ENCODE measurements around the gene UBE4A.
"Not testable (repeated sequence)": the region's sequence is repeated elsewhere in the genome, so short reads cannot be mapped to it uniquely, and the experiment has no call there.

Gene UBE4A

DNA sequence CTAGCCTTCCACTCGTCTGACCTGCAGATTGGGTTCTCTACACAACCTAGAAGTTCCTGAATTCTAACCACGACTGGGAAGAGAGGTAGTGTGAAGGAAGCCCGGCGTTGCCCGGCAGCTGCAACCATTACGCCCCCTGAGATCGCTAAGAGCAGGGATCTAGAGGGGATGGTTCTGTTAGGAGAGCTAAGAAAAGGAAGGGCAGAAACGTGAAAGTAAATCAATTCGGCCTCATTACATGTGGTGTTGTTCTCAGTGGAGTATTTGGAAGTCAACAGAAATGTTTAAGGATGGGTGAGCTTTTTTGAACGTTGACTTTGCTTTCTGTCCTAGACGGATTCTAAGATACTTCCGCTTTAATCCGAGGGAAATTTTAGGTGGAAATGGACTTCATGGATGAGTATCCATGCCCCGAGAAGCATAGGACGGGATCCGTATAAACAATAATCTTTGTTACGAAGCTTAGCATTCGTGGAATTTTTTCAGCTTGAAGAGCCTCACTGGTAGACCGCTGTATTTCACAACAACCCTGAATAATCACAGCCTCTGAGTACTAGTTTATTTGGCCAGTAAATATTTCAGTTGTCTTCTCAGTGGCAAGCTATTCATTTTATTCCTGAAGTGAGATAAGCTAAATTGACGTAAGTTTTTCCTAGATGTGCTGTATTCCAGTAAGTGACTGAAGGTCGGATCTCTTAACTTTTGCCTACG, 42.6 kb downstream of the UBE4A start:
- FAIRE-seq: no peak

DNA sequence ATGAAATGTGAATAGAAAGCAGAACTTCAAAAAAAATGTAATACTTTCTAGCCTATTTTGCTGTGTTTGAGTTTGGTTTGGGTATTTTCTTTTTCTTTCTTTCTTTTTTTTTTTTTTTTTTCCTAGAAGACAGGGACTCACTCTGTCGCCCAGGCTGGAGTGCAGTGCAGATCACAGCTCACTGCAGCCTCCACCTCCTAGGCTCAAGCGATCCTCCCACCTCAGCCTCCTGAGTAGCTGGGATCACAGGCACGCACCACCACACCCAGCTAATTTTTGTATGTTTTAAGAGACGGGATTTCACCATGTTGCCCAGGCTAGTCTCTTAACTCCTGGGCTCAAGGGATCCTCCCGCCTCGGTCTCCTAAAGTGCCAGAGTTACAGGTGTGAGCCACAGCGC, 43.2 kb downstream of the UBE4A start:
- FAIRE-seq: not testable (repeated sequence)

DNA sequence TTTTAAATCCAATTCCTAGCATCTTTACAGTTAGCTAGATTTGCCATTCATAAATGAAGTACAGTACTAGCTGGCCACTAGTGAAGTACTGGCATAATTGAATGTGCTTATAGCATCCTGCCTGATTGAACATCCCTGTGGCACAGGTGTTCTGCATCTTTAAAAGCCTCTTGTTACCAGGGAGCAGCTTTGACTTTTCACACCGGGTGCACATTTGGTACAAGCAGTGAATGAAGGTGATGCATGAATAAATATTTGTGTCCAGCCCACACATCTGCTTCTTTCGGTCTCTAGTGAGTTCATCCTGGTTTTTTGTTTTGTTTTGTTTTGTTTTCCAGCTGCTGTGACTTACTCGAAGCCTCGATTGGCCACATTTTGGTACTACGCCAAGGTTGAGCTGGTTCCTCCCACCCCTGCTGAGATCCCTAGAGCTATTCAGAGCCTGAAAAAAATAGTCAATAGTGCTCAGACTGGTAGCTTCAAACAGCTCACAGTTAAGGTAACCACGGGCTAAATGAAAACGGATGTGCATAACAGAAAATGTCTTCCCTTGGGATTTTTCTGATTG, 47.3 kb downstream of the UBE4A start:
- peak; percentile 98 for FAIRE-seq

DNA sequence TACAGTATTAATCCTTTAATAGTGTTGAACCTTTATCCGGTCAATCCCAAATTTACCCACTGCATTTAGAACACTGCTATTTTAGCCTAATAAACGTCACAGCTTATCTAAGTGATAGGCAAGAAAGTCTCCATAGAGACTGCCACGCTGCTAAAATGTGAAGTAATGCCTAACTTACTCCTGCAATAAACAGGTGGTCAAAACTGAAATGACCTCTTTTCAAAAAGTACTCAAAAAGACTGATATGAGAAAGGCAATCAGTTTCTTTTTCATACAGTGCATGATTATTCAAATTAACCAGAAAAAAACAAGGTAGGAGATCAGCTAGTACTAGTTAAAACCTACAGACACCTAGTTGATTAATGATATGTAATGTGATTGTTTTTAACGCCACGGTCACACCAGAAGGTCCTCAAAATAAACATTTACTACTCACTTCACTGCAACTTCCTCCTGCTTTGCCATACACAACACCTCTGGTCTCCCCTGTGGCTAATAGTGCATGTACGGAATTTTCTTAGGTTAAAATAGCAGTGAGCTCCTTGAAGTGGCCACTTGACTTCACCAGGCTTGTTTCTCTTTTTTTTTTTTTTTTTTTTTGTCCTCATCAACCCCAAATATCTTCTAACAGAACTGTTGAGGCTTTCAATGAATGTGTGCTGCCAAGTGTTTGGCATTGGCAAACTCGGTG, 50.8 kb downstream of the UBE4A start:
- FAIRE-seq: no peak

DNA sequence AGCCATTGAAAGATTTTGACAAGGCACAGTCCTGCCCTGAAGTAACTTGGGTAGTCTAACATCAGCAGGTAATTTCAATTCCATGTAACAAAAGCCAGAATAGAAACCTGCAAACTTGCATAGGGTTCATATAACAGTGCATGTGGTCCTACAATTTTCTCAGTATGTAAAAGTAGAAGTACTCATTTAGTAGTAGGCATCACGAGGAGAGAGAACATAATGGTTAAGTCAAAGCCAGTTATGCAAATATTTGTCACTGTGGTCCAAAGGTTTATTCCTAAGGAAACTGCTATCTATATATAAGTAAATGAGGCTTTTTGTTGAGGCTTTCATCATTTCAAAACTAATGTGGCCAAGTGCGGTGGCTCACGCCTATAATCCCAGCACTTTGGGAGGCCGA, 52.1 kb downstream of the UBE4A start:
- FAIRE-seq: no peak

- FAIRE-seq: no peak
Measured at GRCh38 chr11:118412921-118413320, 53.5 kb downstream of the UBE4A start.

GRCh38 chr11:118415062-118415738, 55.8 kb downstream of the UBE4A start:
- FAIRE-seq: no peak

DNA sequence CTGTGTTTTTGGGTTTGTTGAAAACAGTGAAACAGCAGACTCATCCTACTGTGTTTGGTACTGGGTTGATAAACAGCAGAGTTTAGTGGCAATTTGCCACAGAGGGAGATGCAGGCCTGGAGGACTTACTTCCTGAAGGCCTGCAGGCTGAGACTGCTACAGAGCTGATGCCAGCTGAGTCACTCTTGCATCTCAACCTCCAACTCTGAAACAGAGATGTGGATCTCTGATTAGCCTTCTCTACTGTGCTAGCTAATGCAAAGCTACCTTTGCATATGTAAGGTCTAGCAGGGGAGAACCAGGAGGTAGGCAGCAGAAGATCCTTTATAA, 56.3 kb downstream of the UBE4A start:
- FAIRE-seq: no peak

GRCh38 chr11:118416900-118417299, 57.5 kb downstream of the UBE4A start:
- not testable (repeated sequence) for FAIRE-seq

DNA sequence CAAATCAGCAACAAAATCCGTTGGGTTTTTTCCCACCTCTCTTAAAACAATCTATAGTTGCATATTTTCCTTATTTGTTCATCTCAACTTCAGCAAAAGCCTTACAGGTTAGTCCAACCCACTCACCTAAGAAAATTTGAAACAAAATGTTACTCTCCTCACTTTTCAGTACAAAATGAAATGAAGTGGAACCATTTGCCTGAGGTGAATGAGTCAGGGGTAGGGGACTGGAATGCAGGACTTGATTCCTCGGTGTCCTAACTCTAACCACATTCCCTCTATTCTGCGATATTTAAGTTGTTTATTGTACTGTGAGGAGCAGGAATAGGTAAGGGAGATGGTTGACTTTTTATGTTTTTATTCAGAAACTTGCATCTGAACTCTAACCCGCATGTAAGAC, 58.4 kb downstream of the UBE4A start:
- FAIRE-seq: no peak

GRCh38 chr11:118418766-118419165, 59.4 kb downstream of the UBE4A start:
- no peak for FAIRE-seq

GRCh38 chr11:118427707-118428106, 68.3 kb downstream of the UBE4A start:
- no peak for FAIRE-seq

GRCh38 chr11:118430956-118431355, 71.6 kb downstream of the UBE4A start:
- no peak for FAIRE-seq

DNA sequence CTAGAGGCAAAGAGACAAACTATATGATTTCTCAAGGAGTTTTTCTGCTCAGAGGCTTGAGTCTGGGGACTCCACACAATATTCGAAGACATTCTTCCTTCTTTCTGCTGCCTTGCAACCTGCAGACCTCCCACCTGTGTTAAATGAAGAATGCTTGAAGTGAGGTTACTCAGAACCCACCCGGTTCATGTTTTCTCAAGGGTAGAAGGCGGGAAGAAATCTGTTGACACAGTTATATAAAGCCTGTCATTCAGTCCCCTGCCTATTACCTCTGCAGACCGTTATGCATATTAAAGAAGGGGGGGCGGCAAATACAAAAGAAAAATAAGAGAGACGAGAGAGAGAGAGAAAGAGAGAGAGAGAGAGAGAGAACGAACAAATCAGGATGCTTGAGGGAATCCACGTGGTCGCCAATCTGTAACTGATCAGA, 74.7 kb downstream of the UBE4A start:
- no peak for FAIRE-seq

DNA sequence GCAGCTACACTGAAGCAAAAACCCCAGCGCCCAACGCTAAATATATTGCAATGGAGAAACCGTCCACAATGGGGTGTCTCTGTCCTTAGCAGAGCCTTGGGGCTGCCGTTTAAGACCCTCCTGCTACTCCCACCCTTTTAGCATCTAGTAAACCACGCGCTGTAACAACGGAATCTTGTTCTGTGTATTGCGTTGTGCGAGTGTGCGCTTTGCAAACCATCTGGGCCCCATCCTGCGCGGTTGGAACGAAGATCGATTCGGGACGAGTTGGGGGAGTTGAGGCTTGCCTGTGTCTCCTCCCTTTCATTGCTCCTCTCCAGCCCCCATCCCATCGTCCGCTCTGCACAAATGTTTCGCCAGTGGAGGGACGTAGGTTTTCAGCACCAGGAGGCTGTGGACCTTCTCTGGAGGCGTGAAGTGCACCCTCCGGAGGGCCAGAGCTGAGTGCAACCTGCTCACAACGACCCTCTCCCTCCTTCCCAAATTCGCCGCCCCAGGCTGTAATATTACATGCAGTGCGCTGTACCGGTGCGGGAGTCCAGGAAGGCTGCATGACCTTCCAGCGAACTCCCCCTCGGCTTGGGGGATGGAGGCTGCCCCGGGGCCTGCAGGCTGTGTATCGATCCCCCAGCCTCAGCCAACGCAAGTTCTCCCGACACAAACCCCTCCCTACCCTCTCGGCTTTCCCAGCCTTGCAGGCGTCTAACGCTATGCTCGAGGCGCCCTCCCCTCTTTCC, 75.3 kb downstream of the UBE4A start:
- FAIRE-seq: no peak

- no peak for FAIRE-seq
Measured at GRCh38 chr11:118435290-118435892, 76.0 kb downstream of the UBE4A start.

- no peak for FAIRE-seq
Measured at GRCh38 chr11:118435893-118436624, 76.7 kb downstream of the UBE4A start, which contains the start of gene KMT2A. Gene KMT2A, plus strand, starts transcription at chr11:118436492. Its CDS starts 21 bp downstream, at chr11:118436513.

GRCh38 chr11:118436639-118437207, 77.3 kb downstream of the UBE4A start:
- no peak for FAIRE-seq

DNA sequence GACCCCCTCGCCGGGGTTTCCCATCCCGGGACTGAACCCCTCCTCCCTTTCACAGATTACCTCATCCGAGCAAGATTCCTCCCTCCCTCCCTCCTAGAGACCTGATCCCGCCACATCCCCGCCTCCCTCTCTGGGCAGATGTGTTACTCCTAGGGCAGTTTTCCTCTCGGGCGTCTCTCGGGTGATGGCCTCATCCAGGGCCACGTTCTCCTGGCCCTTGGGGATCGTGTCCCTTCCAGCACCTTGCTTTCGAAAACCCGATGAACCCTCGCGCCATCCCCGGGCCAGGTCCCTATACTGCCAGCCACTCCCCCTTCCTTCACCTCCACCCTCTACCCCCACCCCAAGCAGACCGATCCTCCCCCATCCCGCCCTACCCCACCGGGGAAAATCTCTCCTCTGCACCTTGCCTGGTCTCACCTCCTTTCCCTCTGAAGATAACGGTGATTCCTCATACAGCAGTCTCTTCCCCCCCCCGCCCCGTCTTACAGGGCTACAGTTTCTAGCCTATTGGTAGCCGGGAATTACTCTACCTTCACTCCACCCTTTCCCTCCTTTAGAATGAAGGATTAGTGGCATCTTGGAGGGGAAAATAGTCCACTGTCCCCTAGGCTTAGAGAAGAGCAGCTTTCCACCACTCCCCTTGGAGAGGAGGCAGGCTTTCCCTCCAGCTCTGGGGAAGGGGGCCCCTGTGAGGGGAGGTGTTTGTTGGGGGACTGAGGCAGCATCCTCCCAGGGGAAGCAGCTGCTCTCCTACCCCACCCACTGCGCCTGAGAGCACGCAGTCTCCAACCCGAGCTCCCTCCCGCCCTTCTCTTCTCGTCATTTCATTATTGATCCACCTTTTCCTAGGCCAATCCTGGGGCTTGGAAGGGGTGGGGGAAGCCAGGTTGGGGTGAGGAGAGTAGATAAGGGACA, 78.1 kb downstream of the UBE4A start:
- no peak for FAIRE-seq

- no peak for FAIRE-seq
Measured at GRCh38 chr11:118438314-118438931, 79.0 kb downstream of the UBE4A start.

All from islet of Langerhans (tissue), 1 donor.